HepG2 (cell line): ENCODE data around the gene RAC3. TPM values are rescaled to one million over a fixed set of nuclear protein-coding genes. Genes with fewer than 3 reads are reported as not detected.
A peak's percentile ranks its signal among the peaks of the same experiment; 100 is the strongest.

Experiments used
- AKNA ChIP-seq: sonication (generic); formaldehyde crosslinking; IDR thresholded peaks from 2 replicates; pipeline ENCODE4 v1.4.0; 2020; ENCODE audit warnings: missing genetic modification reagents, borderline replicate concordance
- ATRX ChIP-seq: sonication (generic); formaldehyde crosslinking; IDR thresholded peaks from 2 replicates; pipeline ENCODE4 v1.4.0; 2020; ENCODE audit warnings: missing genetic modification reagents, borderline replicate concordance
- CENPX ChIP-seq: sonication (generic); formaldehyde crosslinking; IDR thresholded peaks from 2 replicates; pipeline ENCODE4 v1.9.0; 2021; ENCODE audit warnings: mild to moderate bottlenecking, missing genetic modification reagents, moderate library complexity
- CREB3 ChIP-seq: sonication (generic); formaldehyde crosslinking; IDR thresholded peaks from 2 replicates; pipeline ENCODE4 v1.5.0; 2020; ENCODE audit warnings: missing genetic modification reagents
- GATAD2A ChIP-seq: IDR thresholded peaks from 2 replicates; pipeline ENCODE4 v1.6.1; 2016
- HNF4A ChIP-seq: sonication (generic); formaldehyde crosslinking; IDR thresholded peaks from 2 replicates; pipeline ENCODE4 v1.4.0; 2020; ENCODE audit warnings: missing genetic modification reagents
- KAT2B ChIP-seq: fragments of 150-350 bp; IDR thresholded peaks from 2 replicates; pipeline ENCODE4 v1.6.1; 2014; ENCODE audit warnings: low read depth, low read length, borderline replicate concordance
- NRL ChIP-seq: sonication (generic); formaldehyde crosslinking; IDR thresholded peaks from 2 replicates; pipeline ENCODE4 v1.5.0; 2020; ENCODE audit warnings: missing genetic modification reagents, mild to moderate bottlenecking, moderate library complexity, borderline replicate concordance
- SALL1 ChIP-seq: sonication (generic); formaldehyde crosslinking; IDR thresholded peaks from 2 replicates; pipeline ENCODE4 v1.8.0; 2022; ENCODE audit warnings: mild to moderate bottlenecking, missing genetic modification reagents
- SALL2 ChIP-seq: sonication (generic); formaldehyde crosslinking; IDR thresholded peaks from 2 replicates; pipeline ENCODE4 v1.8.1; 2023; ENCODE audit warnings: mild to moderate bottlenecking, missing genetic modification reagents, inconsistent platforms
- YY1 ChIP-seq: IDR thresholded peaks from 2 replicates; pipeline ENCODE4 v1.6.1; 2011; ENCODE audit warnings: low read length, low read depth, moderate library complexity, mild to moderate bottlenecking; ENCODE audit not compliant: insufficient read depth, insufficient replicate concordance
- ZFAT ChIP-seq: sonication (generic); formaldehyde crosslinking; conservative IDR thresholded peaks from 2 replicates; pipeline ENCODE4 v1.8.1; 2023; ENCODE audit warnings: missing genetic modification reagents, inconsistent platforms
- ZNF354B ChIP-seq: sonication (generic); formaldehyde crosslinking; IDR thresholded peaks from 2 replicates; pipeline ENCODE4 v1.8.0; 2022; ENCODE audit warnings: mild to moderate bottlenecking, missing genetic modification reagents
- ZNF484 ChIP-seq: sonication (generic); formaldehyde crosslinking; IDR thresholded peaks from 2 replicates; pipeline ENCODE4 v1.5.1; 2020; ENCODE audit warnings: mild to moderate bottlenecking, low read depth, missing genetic modification reagents, borderline replicate concordance
- ZNF607 ChIP-seq: sonication (generic); formaldehyde crosslinking; IDR thresholded peaks from 2 replicates; pipeline ENCODE4 v1.5.1; 2020; ENCODE audit warnings: missing genetic modification reagents, mild to moderate bottlenecking, borderline replicate concordance
- ZNF614 ChIP-seq: IDR thresholded peaks from 2 replicates; pipeline ENCODE4 v1.6.1; 2018; ENCODE audit warnings: missing biosample characterization, missing genetic modification reagents, inconsistent platforms, borderline replicate concordance
- polyA plus RNA-seq, 8 experiments: library from polyadenylated mRNA; depleted of rRNA in 3 of 8; stranded (reverse) in 7 of 8; unstranded in 1 of 8; fragments of >200 nt; fragmentation: Illumina TruSeq in 4 of 8; extraction: Trizol in 4 of 8; gene quantifications; 2 replicates each; pipeline versions ENCODE4 v1.2.1 to v1.2.3, GENCODE V29; 2011 to 2016; ENCODE audit warnings: low read depth in 4 of 8, missing spikeins in 1 of 8, mixed read lengths in 1 of 8; ENCODE audit not compliant: insufficient read depth in 1 of 8
- total RNA-seq, 5 experiments: library from RNA; depleted of rRNA; stranded (reverse); fragments of >200 nt; fragmentation: Illumina TruSeq; extraction: Trizol; gene quantifications; 2 replicates each; pipeline ENCODE4 v1.2.3, GENCODE V29; 2016; ENCODE audit warnings: low read depth in 1 of 5
- TF ChIP-seq, protein P1 (sequence below): sonication (generic); formaldehyde crosslinking; IDR thresholded peaks from 2 replicates; pipeline ENCODE4 v1.4.0; 2020; ENCODE audit warnings: mild to moderate bottlenecking, missing genetic modification reagents
- TF ChIP-seq, protein P2 (sequence below): IDR thresholded peaks from 2 replicates; pipeline ENCODE4 v1.6.1; 2016; ENCODE audit warnings: missing compliant biosample characterization, missing genetic modification reagents, borderline replicate concordance
- TF ChIP-seq, protein P3 (sequence below): sonication (generic); formaldehyde crosslinking; IDR thresholded peaks from 2 replicates; pipeline ENCODE4 v1.9.0; 2022; ENCODE audit warnings: low read depth, missing genetic modification reagents

The RAC3 gene
- total and polyA plus RNA-seq, 2 of the 13 experiments (the other 11 are each of a cell fraction or from before 2014, with no cell fraction given) = 10.5 to 21.3 TPM

- no peak; the same call in 1 of the 2 replicates for TF ChIP-seq NRL (CRISPR knock-in tag)
- peak; percentile 83; the same call in 1 of the 2 replicates for TF ChIP-seq ZNF607 (CRISPR knock-in tag)
- no peak for TF ChIP-seq CENPX (CRISPR knock-in tag)
- TF ChIP-seq HNF4A = peak; percentile 95
- TF ChIP-seq, protein P1, sequence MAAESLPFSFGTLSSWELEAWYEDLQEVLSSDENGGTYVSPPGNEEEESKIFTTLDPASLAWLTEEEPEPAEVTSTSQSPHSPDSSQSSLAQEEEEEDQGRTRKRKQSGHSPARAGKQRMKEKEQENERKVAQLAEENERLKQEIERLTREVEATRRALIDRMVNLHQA = no peak
- 0 out of 2 replicates have a peak, but pooled peaks have one; percentile 70 for TF ChIP-seq ZNF484 (CRISPR knock-in tag)
- TF ChIP-seq ZNF354B (CRISPR knock-in tag) = no peak
- TF ChIP-seq ZNF614 (CRISPR knock-in tag) = 0 out of 2 replicates have a peak, but pooled peaks have one; percentile 28
- TF ChIP-seq, protein P2, sequence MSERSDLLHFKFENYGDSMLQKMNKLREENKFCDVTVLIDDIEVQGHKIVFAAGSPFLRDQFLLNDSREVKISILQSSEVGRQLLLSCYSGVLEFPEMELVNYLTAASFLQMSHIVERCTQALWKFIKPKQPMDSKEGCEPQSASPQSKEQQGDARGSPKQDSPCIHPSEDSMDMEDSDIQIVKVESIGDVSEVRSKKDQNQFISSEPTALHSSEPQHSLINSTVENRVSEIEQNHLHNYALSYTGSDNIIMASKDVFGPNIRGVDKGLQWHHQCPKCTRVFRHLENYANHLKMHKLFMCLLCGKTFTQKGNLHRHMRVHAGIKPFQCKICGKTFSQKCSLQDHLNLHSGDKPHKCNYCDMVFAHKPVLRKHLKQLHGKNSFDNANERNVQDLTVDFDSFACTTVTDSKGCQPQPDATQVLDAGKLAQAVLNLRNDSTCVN (CRISPR knock-in tag) = no peak
- TF ChIP-seq SALL2 = no peak
- no peak for TF ChIP-seq CREB3
- no peak for TF ChIP-seq AKNA (CRISPR knock-in tag)
- TF ChIP-seq ATRX (CRISPR knock-in tag) = no peak
- TF ChIP-seq, protein P3, sequence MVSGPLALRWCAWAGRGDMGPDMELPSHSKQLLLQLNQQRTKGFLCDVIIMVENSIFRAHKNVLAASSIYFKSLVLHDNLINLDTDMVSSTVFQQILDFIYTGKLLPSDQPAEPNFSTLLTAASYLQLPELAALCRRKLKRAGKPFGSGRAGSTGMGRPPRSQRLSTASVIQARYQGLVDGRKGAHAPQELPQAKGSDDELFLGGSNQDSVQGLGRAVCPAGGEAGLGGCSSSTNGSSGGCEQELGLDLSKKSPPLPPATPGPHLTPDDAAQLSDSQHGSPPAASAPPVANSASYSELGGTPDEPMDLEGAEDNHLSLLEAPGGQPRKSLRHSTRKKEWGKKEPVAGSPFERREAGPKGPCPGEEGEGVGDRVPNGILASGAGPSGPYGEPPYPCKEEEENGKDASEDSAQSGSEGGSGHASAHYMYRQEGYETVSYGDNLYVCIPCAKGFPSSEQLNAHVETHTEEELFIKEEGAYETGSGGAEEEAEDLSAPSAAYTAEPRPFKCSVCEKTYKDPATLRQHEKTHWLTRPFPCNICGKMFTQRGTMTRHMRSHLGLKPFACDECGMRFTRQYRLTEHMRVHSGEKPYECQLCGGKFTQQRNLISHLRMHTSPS (CRISPR knock-in tag) = peak; percentile 96
- no peak for TF ChIP-seq ZFAT
- 0 out of 2 replicates have a peak, but pooled peaks have one; percentile 34 for TF ChIP-seq GATAD2A (CRISPR knock-in tag)
- peak; percentile 88 for TF ChIP-seq SALL1 (CRISPR knock-in tag)
- TF ChIP-seq YY1 = no peak
- no peak for TF ChIP-seq KAT2B
Observed at GRCh38 chr17:82056729-82057621, 25.5 kb downstream of the RAC3 start (continued).
